Measurements from ENCODE around the gene MGLL.

DNA sequence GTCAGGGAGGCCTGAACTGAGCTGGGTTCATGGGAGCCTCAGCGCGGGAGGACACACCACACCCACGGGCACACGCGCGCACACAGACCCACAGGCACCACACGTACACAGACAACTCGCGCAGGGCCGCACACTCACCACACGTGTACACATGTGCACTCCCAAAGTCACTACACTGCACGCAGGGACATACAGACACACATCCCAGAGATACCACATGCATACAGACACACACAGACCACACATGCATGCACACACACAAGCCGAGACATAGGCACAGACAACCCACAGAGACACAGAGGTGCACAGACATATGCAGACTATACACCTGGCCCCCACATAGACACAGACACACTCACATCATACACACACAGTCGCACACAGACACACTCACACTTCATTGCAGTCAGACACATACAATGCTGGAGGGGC is 1.1 kb upstream of the MGLL start:
- TF ChIP-seq, protein P1, sequence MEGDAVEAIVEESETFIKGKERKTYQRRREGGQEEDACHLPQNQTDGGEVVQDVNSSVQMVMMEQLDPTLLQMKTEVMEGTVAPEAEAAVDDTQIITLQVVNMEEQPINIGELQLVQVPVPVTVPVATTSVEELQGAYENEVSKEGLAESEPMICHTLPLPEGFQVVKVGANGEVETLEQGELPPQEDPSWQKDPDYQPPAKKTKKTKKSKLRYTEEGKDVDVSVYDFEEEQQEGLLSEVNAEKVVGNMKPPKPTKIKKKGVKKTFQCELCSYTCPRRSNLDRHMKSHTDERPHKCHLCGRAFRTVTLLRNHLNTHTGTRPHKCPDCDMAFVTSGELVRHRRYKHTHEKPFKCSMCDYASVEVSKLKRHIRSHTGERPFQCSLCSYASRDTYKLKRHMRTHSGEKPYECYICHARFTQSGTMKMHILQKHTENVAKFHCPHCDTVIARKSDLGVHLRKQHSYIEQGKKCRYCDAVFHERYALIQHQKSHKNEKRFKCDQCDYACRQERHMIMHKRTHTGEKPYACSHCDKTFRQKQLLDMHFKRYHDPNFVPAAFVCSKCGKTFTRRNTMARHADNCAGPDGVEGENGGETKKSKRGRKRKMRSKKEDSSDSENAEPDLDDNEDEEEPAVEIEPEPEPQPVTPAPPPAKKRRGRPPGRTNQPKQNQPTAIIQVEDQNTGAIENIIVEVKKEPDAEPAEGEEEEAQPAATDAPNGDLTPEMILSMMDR (IDR thresholded peaks at IDR 0.05; ENCODE audit: insufficient read depth, low read depth, low read length), result no peak
- no peak for TF ChIP-seq EZH2 (IDR thresholded peaks at IDR 0.05; ENCODE audit: insufficient read depth, low read length)
